ENCODE measurements around the gene APOBEC3B. TPM values are rescaled to one million over a fixed set of nuclear protein-coding genes. Genes with fewer than 3 reads are reported as not detected.
"Not testable (repeated sequence)": the region's sequence is repeated elsewhere in the genome, so short reads cannot be mapped to it uniquely, and the experiment has no call there.

The APOBEC3B gene
- total RNA-seq, 1 donor from 2014 or later = 20.2 TPM

- intact Hi-C loops (cut with micrococcal nuclease) = loop anchor here (10.0 kb wide), 1 partner anchor 196 kb away; the partner anchor contains the start of gene SUN2
These were observed 31.4 kb upstream of the APOBEC3B start for GRCh38 chr22:38950527-38951295.

- intact Hi-C loops (cut with micrococcal nuclease) = loop anchor here (10.0 kb wide), 1 partner anchor 197 kb away; the partner anchor contains the start of gene SUN2
These were observed 30.4 kb upstream of the APOBEC3B start for GRCh38 chr22:38951734-38952133.

- intact Hi-C loops (cut with micrococcal nuclease) = loop anchor here (10.0 kb wide), 1 partner anchor 198 kb away; the partner anchor contains the start of gene SUN2
These were observed 29.7 kb upstream of the APOBEC3B start for GRCh38 chr22:38952281-38952993.

GRCh38 chr22:38953091-38953490 is 29.1 kb upstream of the APOBEC3B start:
- intact Hi-C loops (cut with micrococcal nuclease) = loop anchor here (10.0 kb wide), 1 partner anchor 198 kb away; the partner anchor contains the start of gene SUN2

GRCh38 chr22:38953577-38954413 is 28.4 kb upstream of the APOBEC3B start:
- intact Hi-C loops (cut with micrococcal nuclease) = loop anchor here (1.0 to 10.0 kb wide), 5 partner anchors 12 to 248 kb away; partner anchors contain the start of genes GTPBP1 and SUN2

- intact Hi-C loops (cut with micrococcal nuclease) = loop anchor here (1.0 to 10.0 kb wide), 5 partner anchors 13 to 249 kb away; partner anchors contain the start of genes GTPBP1 and SUN2
These were observed 27.6 kb upstream of the APOBEC3B start for GRCh38 chr22:38954414-38955043.

- intact Hi-C loops (cut with micrococcal nuclease) = loop anchor here (10.0 kb wide), 1 partner anchor 201 kb away; the partner anchor contains the start of gene SUN2
These were observed 26.8 kb upstream of the APOBEC3B start for GRCh38 chr22:38955250-38955905.

GRCh38 chr22:38955926-38956325 is 26.2 kb upstream of the APOBEC3B start:
- intact Hi-C loops (cut with micrococcal nuclease) = loop anchor here (10.0 kb wide), 1 partner anchor 201 kb away; the partner anchor contains the start of gene SUN2

GRCh38 chr22:38956551-38956950 is 25.6 kb upstream of the APOBEC3B start:
- intact Hi-C loops (cut with micrococcal nuclease) = loop anchor here (10.0 kb wide), 1 partner anchor 202 kb away; the partner anchor contains the start of gene SUN2

- intact Hi-C loops (cut with micrococcal nuclease) = loop anchor here (10.0 kb wide), 1 partner anchor 202 kb away; the partner anchor contains the start of gene SUN2
These were observed 24.9 kb upstream of the APOBEC3B start, which contains the start of gene APOBEC3A for GRCh38 chr22:38957046-38957770. APOBEC3A (plus strand) TSS chr22:38957609; CDS start chr22:38957692, 83 bp downstream.

GRCh38 chr22:38957808-38958650 is 24.1 kb upstream of the APOBEC3B start:
- intact Hi-C loops (cut with micrococcal nuclease) = loop anchor here (10.0 kb wide), 1 partner anchor 203 kb away; the partner anchor contains the start of gene SUN2

GRCh38 chr22:38958651-38958943 is 23.6 kb upstream of the APOBEC3B start:
- intact Hi-C loops (cut with micrococcal nuclease) = loop anchor here (10.0 kb wide), 1 partner anchor 204 kb away; the partner anchor contains the start of gene SUN2

- intact Hi-C loops (cut with micrococcal nuclease) = loop anchor here (10.0 kb wide), 1 partner anchor 205 kb away; the partner anchor contains the start of gene SUN2
These were observed 22.6 kb upstream of the APOBEC3B start for GRCh38 chr22:38959590-38959989.

- intact Hi-C loops (cut with micrococcal nuclease) = not testable (repeated sequence)
These were observed 21.5 kb upstream of the APOBEC3B start for GRCh38 chr22:38960673-38961072.

- intact Hi-C loops (cut with micrococcal nuclease) = not testable (repeated sequence)
These were observed 18.8 kb upstream of the APOBEC3B start for GRCh38 chr22:38963291-38963738.

GRCh38 chr22:38963872-38964271 is 18.3 kb upstream of the APOBEC3B start:
- intact Hi-C loops (cut with micrococcal nuclease) = no loop called here

GRCh38 chr22:38964306-38964705 is 17.8 kb upstream of the APOBEC3B start:
- intact Hi-C loops (cut with micrococcal nuclease) = no loop called here

GRCh38 chr22:38964989-38965388 is 17.2 kb upstream of the APOBEC3B start:
- intact Hi-C loops (cut with micrococcal nuclease) = no loop called here
